ENCODE results near the gene S100A13. TPM values are rescaled to one million over a fixed set of nuclear protein-coding genes. Genes with fewer than 3 reads are reported as not detected.
A peak's percentile ranks its signal among the peaks of the same experiment; 100 is the strongest.

The S100A13 gene
- total RNA-seq, 1 experiment from 2014 or later, result 55.0 TPM

DNA sequence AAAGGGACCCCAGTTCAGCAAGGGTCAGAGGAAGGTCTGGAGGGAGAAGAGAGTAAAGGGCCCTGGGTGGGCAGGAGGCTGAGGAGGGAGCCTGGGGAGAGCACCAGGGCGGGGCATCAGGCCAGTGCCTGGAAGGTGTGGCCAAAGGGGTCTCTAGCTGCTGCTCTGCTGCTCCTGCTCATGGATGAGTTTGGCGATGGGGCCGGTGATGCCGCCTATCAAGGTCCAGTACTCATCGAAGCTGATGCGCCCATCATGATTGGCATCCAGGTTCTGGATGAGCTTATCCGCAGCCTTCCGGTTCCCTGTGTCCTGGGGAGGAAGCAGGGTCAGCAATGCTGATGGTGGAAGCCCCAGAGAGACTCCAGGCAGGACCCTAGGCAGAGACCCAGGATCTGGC, 19.9 kb downstream of the S100A13 start:
- H3K27me3 ChIP-seq (ENCODE audit: insufficient read depth, low read length), result no peaks in the 10 kb centered on the region
- H3K27ac ChIP-seq (ENCODE audit: insufficient read length, low read depth, low read length), result no peak overlapping the region
- Mint-ChIP-seq H3K27me3 (ENCODE audit: low read depth) (peaks cover 2% of the 10 kb centered on the region), H3K4me3 (no peak overlapping the region), H3K4me1 (peaks cover 27 to 39% of the 10 kb centered on the region in 2 experiments), H3K27ac (peak overlapping the region in 1 of 3 experiments; percentile 62; a peak in 1 of 7 replicates), H3K36me3 (ENCODE audit: insufficient read depth in 1 of 3, low read depth in 3 of 3) (peaks cover 0 to 6% (median 4%) of the 10 kb centered on the region in 3 experiments; a peak in 3 of 7 replicates), H3K9me3 (no peaks in the 10 kb centered on the region)
- H2BK20ac ChIP-seq (ENCODE audit: low read depth, low read length, poor library complexity, severe bottlenecking), result no peak overlapping the region
- H2BK12ac ChIP-seq (ENCODE audit: insufficient read length, low read depth, low read length), result no peak overlapping the region
- H3K56ac ChIP-seq (ENCODE audit: insufficient read length, low read depth, low read length), result no peak overlapping the region
- no peak overlapping the region for H2BK5ac ChIP-seq (ENCODE audit: insufficient read length, low read length)
- peaks cover 8% of the 10 kb centered on the region; the same call in 1 of the 2 replicates for H3K4me1 ChIP-seq (ENCODE audit: insufficient read depth, low read length)
- no peak overlapping the region for H3K14ac ChIP-seq (ENCODE audit: insufficient read depth, low read length)
- no peak overlapping the region for H4K91ac ChIP-seq (ENCODE audit: insufficient read length, low read depth, low read length)
- H4K5ac ChIP-seq (ENCODE audit: insufficient read length, low read depth, low read length), result no peak overlapping the region
- no peak overlapping the region for H2BK120ac ChIP-seq (ENCODE audit: low read depth, low read length, poor library complexity, severe bottlenecking)
- no peak for DNase-seq
- TF ChIP-seq, protein P1, sequence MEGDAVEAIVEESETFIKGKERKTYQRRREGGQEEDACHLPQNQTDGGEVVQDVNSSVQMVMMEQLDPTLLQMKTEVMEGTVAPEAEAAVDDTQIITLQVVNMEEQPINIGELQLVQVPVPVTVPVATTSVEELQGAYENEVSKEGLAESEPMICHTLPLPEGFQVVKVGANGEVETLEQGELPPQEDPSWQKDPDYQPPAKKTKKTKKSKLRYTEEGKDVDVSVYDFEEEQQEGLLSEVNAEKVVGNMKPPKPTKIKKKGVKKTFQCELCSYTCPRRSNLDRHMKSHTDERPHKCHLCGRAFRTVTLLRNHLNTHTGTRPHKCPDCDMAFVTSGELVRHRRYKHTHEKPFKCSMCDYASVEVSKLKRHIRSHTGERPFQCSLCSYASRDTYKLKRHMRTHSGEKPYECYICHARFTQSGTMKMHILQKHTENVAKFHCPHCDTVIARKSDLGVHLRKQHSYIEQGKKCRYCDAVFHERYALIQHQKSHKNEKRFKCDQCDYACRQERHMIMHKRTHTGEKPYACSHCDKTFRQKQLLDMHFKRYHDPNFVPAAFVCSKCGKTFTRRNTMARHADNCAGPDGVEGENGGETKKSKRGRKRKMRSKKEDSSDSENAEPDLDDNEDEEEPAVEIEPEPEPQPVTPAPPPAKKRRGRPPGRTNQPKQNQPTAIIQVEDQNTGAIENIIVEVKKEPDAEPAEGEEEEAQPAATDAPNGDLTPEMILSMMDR (conservative IDR thresholded peaks at IDR 0.05), result no peak
- H3K9me3 ChIP-seq (ENCODE audit: control insufficient read depth, low read depth, low read length), result no peaks in the 10 kb centered on the region
- H3K23me2 ChIP-seq (ENCODE audit: insufficient read length, low read depth, low read length, poor library complexity, severe bottlenecking), result peaks cover 3% of the 10 kb centered on the region
- H3T11ph ChIP-seq (ENCODE audit: low read length), result no peak overlapping the region
- no peaks in the 10 kb centered on the region for H3K79me1 ChIP-seq (ENCODE audit: insufficient read depth, low read depth, low read length, poor library complexity, severe bottlenecking)
- no peak overlapping the region for H2BK15ac ChIP-seq (ENCODE audit: low read depth, low read length)
- no peak overlapping the region for H3K4ac ChIP-seq (ENCODE audit: low read depth, low read length)
- H3K9ac ChIP-seq (ENCODE audit: extremely low read depth, insufficient read length, low read length), result no peak overlapping the region
- H2AFZ ChIP-seq (ENCODE audit: low read length), result no peak overlapping the region
- H3K4me2 ChIP-seq (ENCODE audit: insufficient read depth, insufficient read length, low read length), result no peak overlapping the region
- H3K18ac ChIP-seq (ENCODE audit: insufficient read length, low read depth, low read length), result no peak overlapping the region
- H3K79me2 ChIP-seq (ENCODE audit: insufficient read depth, low read length), result no peaks in the 10 kb centered on the region
- no peak overlapping the region for H4K8ac ChIP-seq (replicated peaks; ENCODE audit: insufficient read length, low read depth, low read length)
- H4K20me1 ChIP-seq (ENCODE audit: control insufficient read depth, insufficient read depth, insufficient read length), result no peaks in the 10 kb centered on the region
- H2AK5ac ChIP-seq (ENCODE audit: insufficient read length, low read length), result no peak overlapping the region
- WGBS (ENCODE audit: extremely low coverage, insufficient read length, low lambda C conversion rate), result no CpG with 5 or more reads among the region's 8 CpGs
- H3K23ac ChIP-seq (ENCODE audit: insufficient read length, low read depth, low read length), result no peak overlapping the region

Measured in H9 (cell line).